ENCODE data around the gene RPL32. TPM values are rescaled to one million over a fixed set of nuclear protein-coding genes. Genes with fewer than 3 reads are reported as not detected.

Gene RPL32
- total and polyA plus RNA-seq, 9 of the 15 experiments (the other 6 are each of a cell fraction or from before 2014, with no cell fraction given), result 2,738 to 6,200 (median 4,286) TPM

- peak overlapping the region; percentile 11; the same call in 1 of the 2 replicates for H3K4me2 ChIP-seq (ENCODE audit: insufficient read depth, low read length)
- 0 out of 2 replicates have a peak, but pooled peaks cover 3% of the 10 kb centered on the region for H3K9me3 ChIP-seq (replicated peaks; ENCODE audit: control insufficient read depth, insufficient read depth, low read depth, low read length)
- no peak overlapping the region for H3K4me3 ChIP-seq
- no TSS peak for BruUV-seq (replicated peaks)
- H3K4me1 ChIP-seq (replicated peaks in 1 of 2; ENCODE audit: control insufficient read depth in 2 of 2, insufficient read depth in 2 of 2, low read length in 2 of 2), result peaks cover 27 to 53% of the 10 kb centered on the region in 2 experiments; a peak in 4 of 5 replicates
- H4K20me1 ChIP-seq (replicated peaks; ENCODE audit: control insufficient read depth, insufficient read depth, low read length), result no peaks in the 10 kb centered on the region
- H3K36me3 ChIP-seq (ENCODE audit: control insufficient read depth, insufficient read depth, low read length), result no peaks in the 10 kb centered on the region
- ChIA-PET POLR2A (interaction anchor here (0.6 to 1.0 kb wide), 2 partner anchors 52 to 174 kb away, joined by 3 read pairs; no protein-coding TSS in a partner anchor), CTCF (ENCODE audit: low intra/inter-chr PET ratio) (no interaction called here)
- peak; percentile 49; the same call in 2 of the 3 replicates for ATAC-seq
- WGBS (ENCODE audit: insufficient coverage, low coverage, missing lambda C conversion rate), result 86% methylated on average over 20 of the region's 20 CpGs
- no peaks in the 10 kb centered on the region for H3K27me3 ChIP-seq (ENCODE audit: control insufficient read depth in 2 of 2, insufficient read depth in 2 of 2, low read length in 2 of 2)
- no peak for DNase-seq (ENCODE audit: extremely low read depth in 1 of 4, low spot score in 3 of 4)
- no peak for FAIRE-seq
- peak overlapping the region; percentile 28 for H2AFZ ChIP-seq (ENCODE audit: low read depth, low read length)
- intact Hi-C loops (cut with micrococcal nuclease) (no loop called here), in situ Hi-C loops (cut with MboI) (loop anchor here (25.0 kb wide), 1 partner anchor 748 kb away; no protein-coding TSS in a partner anchor)
- H3K9ac ChIP-seq (ENCODE audit: insufficient read depth in 1 of 2, low read depth in 2 of 2, low read length in 2 of 2), result peak overlapping the region in 1 of 2 experiments; percentile 82; a peak in 2 of 4 replicates
- no peak overlapping the region for H3K27ac ChIP-seq (ENCODE audit: extremely low read depth, low read depth, low read length)
- no peaks in the 10 kb centered on the region for H3K79me2 ChIP-seq (ENCODE audit: control insufficient read depth, insufficient read depth, low read length)
- H3K9me1 ChIP-seq (ENCODE audit: control insufficient read depth, insufficient read depth, low read length), result no peaks in the 10 kb centered on the region
- TF ChIP-seq TCF7 (IDR thresholded peaks at IDR 0.05; ENCODE audit: borderline replicate concordance), result no peak
- TF ChIP-seq, protein P1, sequence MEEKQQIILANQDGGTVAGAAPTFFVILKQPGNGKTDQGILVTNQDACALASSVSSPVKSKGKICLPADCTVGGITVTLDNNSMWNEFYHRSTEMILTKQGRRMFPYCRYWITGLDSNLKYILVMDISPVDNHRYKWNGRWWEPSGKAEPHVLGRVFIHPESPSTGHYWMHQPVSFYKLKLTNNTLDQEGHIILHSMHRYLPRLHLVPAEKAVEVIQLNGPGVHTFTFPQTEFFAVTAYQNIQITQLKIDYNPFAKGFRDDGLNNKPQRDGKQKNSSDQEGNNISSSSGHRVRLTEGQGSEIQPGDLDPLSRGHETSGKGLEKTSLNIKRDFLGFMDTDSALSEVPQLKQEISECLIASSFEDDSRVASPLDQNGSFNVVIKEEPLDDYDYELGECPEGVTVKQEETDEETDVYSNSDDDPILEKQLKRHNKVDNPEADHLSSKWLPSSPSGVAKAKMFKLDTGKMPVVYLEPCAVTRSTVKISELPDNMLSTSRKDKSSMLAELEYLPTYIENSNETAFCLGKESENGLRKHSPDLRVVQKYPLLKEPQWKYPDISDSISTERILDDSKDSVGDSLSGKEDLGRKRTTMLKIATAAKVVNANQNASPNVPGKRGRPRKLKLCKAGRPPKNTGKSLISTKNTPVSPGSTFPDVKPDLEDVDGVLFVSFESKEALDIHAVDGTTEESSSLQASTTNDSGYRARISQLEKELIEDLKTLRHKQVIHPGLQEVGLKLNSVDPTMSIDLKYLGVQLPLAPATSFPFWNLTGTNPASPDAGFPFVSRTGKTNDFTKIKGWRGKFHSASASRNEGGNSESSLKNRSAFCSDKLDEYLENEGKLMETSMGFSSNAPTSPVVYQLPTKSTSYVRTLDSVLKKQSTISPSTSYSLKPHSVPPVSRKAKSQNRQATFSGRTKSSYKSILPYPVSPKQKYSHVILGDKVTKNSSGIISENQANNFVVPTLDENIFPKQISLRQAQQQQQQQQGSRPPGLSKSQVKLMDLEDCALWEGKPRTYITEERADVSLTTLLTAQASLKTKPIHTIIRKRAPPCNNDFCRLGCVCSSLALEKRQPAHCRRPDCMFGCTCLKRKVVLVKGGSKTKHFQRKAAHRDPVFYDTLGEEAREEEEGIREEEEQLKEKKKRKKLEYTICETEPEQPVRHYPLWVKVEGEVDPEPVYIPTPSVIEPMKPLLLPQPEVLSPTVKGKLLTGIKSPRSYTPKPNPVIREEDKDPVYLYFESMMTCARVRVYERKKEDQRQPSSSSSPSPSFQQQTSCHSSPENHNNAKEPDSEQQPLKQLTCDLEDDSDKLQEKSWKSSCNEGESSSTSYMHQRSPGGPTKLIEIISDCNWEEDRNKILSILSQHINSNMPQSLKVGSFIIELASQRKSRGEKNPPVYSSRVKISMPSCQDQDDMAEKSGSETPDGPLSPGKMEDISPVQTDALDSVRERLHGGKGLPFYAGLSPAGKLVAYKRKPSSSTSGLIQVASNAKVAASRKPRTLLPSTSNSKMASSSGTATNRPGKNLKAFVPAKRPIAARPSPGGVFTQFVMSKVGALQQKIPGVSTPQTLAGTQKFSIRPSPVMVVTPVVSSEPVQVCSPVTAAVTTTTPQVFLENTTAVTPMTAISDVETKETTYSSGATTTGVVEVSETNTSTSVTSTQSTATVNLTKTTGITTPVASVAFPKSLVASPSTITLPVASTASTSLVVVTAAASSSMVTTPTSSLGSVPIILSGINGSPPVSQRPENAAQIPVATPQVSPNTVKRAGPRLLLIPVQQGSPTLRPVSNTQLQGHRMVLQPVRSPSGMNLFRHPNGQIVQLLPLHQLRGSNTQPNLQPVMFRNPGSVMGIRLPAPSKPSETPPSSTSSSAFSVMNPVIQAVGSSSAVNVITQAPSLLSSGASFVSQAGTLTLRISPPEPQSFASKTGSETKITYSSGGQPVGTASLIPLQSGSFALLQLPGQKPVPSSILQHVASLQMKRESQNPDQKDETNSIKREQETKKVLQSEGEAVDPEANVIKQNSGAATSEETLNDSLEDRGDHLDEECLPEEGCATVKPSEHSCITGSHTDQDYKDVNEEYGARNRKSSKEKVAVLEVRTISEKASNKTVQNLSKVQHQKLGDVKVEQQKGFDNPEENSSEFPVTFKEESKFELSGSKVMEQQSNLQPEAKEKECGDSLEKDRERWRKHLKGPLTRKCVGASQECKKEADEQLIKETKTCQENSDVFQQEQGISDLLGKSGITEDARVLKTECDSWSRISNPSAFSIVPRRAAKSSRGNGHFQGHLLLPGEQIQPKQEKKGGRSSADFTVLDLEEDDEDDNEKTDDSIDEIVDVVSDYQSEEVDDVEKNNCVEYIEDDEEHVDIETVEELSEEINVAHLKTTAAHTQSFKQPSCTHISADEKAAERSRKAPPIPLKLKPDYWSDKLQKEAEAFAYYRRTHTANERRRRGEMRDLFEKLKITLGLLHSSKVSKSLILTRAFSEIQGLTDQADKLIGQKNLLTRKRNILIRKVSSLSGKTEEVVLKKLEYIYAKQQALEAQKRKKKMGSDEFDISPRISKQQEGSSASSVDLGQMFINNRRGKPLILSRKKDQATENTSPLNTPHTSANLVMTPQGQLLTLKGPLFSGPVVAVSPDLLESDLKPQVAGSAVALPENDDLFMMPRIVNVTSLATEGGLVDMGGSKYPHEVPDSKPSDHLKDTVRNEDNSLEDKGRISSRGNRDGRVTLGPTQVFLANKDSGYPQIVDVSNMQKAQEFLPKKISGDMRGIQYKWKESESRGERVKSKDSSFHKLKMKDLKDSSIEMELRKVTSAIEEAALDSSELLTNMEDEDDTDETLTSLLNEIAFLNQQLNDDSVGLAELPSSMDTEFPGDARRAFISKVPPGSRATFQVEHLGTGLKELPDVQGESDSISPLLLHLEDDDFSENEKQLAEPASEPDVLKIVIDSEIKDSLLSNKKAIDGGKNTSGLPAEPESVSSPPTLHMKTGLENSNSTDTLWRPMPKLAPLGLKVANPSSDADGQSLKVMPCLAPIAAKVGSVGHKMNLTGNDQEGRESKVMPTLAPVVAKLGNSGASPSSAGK (IDR thresholded peaks at IDR 0.05), result peak; percentile 34; the same call in 1 of the 2 replicates
- TF ChIP-seq, protein P2, sequence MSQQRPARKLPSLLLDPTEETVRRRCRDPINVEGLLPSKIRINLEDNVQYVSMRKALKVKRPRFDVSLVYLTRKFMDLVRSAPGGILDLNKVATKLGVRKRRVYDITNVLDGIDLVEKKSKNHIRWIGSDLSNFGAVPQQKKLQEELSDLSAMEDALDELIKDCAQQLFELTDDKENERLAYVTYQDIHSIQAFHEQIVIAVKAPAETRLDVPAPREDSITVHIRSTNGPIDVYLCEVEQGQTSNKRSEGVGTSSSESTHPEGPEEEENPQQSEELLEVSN (IDR thresholded peaks at IDR 0.05; ENCODE audit: borderline replicate concordance in 1 of 2, extremely low read depth in 1 of 2, insufficient read depth in 1 of 2, insufficient read length in 1 of 2, low read depth in 1 of 2, low read length in 1 of 2, poor library complexity in 1 of 2, severe bottlenecking in 1 of 2), result peak in 1 of 2 experiments; percentile 35
- TF ChIP-seq, protein P3, sequence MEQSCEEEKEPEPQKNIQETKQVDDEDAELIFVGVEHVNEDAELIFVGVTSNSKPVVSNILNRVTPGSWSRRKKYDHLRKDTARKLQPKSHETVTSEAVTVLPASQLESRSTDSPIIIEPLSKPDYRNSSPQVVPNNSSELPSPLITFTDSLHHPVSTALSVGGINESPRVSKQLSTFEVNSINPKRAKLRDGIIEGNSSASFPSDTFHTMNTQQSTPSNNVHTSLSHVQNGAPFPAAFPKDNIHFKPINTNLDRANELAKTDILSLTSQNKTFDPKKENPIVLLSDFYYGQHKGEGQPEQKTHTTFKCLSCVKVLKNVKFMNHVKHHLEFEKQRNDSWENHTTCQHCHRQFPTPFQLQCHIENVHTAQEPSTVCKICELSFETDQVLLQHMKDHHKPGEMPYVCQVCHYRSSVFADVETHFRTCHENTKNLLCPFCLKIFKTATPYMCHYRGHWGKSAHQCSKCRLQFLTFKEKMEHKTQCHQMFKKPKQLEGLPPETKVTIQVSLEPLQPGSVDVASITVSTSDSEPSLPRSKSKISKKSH (CRISPR knock-in tag; IDR thresholded peaks at IDR 0.05), result no peak
Observed at GRCh38 chr3:12884790-12885582, 43.6 kb upstream of the RPL32 start.
